8988T (cell line): ENCODE data around the gene SAMD4A.
A peak's percentile ranks its signal among the peaks of the same experiment; 100 is the strongest.

Experiments
- DNase-seq: peaks from one replicate; pipeline ENCODE4 v3.0.0; 2011

SAMD4A gene

GRCh38 chr14:54567639-54568561 is 972 bp downstream of the SAMD4A start:
- DNase-seq = peak; percentile 62

GRCh38 chr14:54568821-54569595 is 2.1 kb downstream of the SAMD4A start:
- no peak for DNase-seq

GRCh38 chr14:54570047-54570446 is 3.1 kb downstream of the SAMD4A start:
- DNase-seq = no peak

GRCh38 chr14:54570631-54571415 is 3.9 kb downstream of the SAMD4A start:
- DNase-seq = no peak

GRCh38 chr14:54572316-54572715 is 5.4 kb downstream of the SAMD4A start:
- DNase-seq = no peak

- no peak for DNase-seq
Measured at GRCh38 chr14:54574528-54574927, 7.6 kb downstream of the SAMD4A start.

GRCh38 chr14:54577494-54577893 is 10.6 kb downstream of the SAMD4A start:
- no peak for DNase-seq

- no peak for DNase-seq
Measured at GRCh38 chr14:54577977-54578376, 11.0 kb downstream of the SAMD4A start.

GRCh38 chr14:54579621-54580020 is 12.7 kb downstream of the SAMD4A start:
- no peak for DNase-seq

GRCh38 chr14:54580933-54581332 is 14.0 kb downstream of the SAMD4A start:
- no peak for DNase-seq

- no peak for DNase-seq
Measured at GRCh38 chr14:54582334-54582733, 15.4 kb downstream of the SAMD4A start.

- DNase-seq = no peak
Measured at GRCh38 chr14:54584097-54584496, 17.2 kb downstream of the SAMD4A start.

- DNase-seq = no peak
Measured at GRCh38 chr14:54585214-54585613, 18.3 kb downstream of the SAMD4A start.

GRCh38 chr14:54589076-54589475 is 22.1 kb downstream of the SAMD4A start:
- no peak for DNase-seq

GRCh38 chr14:54589843-54590242 is 22.9 kb downstream of the SAMD4A start:
- DNase-seq = no peak

GRCh38 chr14:54590481-54590880 is 23.6 kb downstream of the SAMD4A start:
- no peak for DNase-seq

- no peak for DNase-seq
Measured at GRCh38 chr14:54591461-54591860, 24.5 kb downstream of the SAMD4A start.

GRCh38 chr14:54591866-54592265 is 24.9 kb downstream of the SAMD4A start:
- DNase-seq = no peak

- DNase-seq = no peak
Measured at GRCh38 chr14:54593860-54594259, 26.9 kb downstream of the SAMD4A start.

GRCh38 chr14:54594537-54594936 is 27.6 kb downstream of the SAMD4A start:
- DNase-seq = no peak

- DNase-seq = no peak
Measured at GRCh38 chr14:54597795-54598443, 31.0 kb downstream of the SAMD4A start.

GRCh38 chr14:54599966-54600716 is 33.2 kb downstream of the SAMD4A start:
- no peak for DNase-seq
